HCT116 (cell line): ENCODE data around the gene RNF182. TPM values are rescaled to one million over a fixed set of nuclear protein-coding genes. Genes with fewer than 3 reads are reported as not detected.

Experiments used
- ATAC-seq: fragments of 200-7000 bp; cut with Tn5 transposase; 2 replicates; pipeline ENCODE4 v1.9.1; 2020; ENCODE audit warnings: mild to moderate bottlenecking, moderate library complexity
- BruUV-seq: library from RNA; stranded (reverse); fragments of 400-500 nt; replicated peaks from 2 replicates; lab custom pipeline; 2021; lab: Mats Ljungman, UMichigan
- CTCF ChIA-PET: fragments of 300-600 bp; sonication (Branson Sonifier 250); formaldehyde crosslinking; loops from one replicate; lab custom pipeline; 2021; ENCODE audit warnings: antibody characterized with exemption; lab: Charles Lee
- POLR2A ChIA-PET: fragments of 300-600, 350-600 bp; sonication (Branson Sonifier 250); formaldehyde crosslinking; loops from one replicate; lab custom pipeline; 2021; ENCODE audit warnings: antibody characterized with exemption; lab: Charles Lee
- RAD21 ChIA-PET, 2 experiments: fragments of 300-600 bp; sonication (Branson Sonifier 250); formaldehyde crosslinking; loops; one replicate each; lab custom pipeline; 2023; ENCODE audit warnings: low total read pairs in 2 of 2; ENCODE audit not compliant: uncharacterized antibody in 2 of 2, unreplicated experiment in 2 of 2, low non-redundant PET in 1 of 2; lab: Charles Lee
- DNase-seq: peaks from one replicate; pipeline ENCODE4 v3.0.0-alpha.2; 2010; ENCODE audit warnings: low read depth, low spot score
- H2AFZ ChIP-seq: fragments of 200-600 bp; shearing (Covaris generic), sonication (generic); 2 replicates; pipeline ENCODE4 v1.6.1; 2017; ENCODE audit warnings: low read depth, mixed run types, mixed read lengths, antibody characterized with exemption, low read length; ENCODE audit not compliant: poor library complexity, severe bottlenecking
- H3K27ac ChIP-seq: 2 replicates; pipeline ENCODE4 v1.5.1; 2012; ENCODE audit warnings: low read depth, low read length
- H3K27me3 ChIP-seq: fragments of 200-600 bp; sonication (generic); 2 replicates; pipeline ENCODE4 v1.6.1; 2016; ENCODE audit warnings: mixed run types, low read length, mixed read lengths; ENCODE audit not compliant: insufficient read depth
- H3K36me3 ChIP-seq, 2 experiments: fragments of 200-500 bp in 1 of 2; fragments of 200-600 bp in 1 of 2; sonication (Bioruptor generic) in 1 of 2; sonication (generic) in 1 of 2; 2 replicates each; pipeline versions ENCODE4 v1.5.1 to v1.6.1; 2014 to 2016; ENCODE audit warnings: low read length in 2 of 2, inconsistent platforms in 1 of 2, mixed read lengths in 1 of 2, mixed run types in 1 of 2; ENCODE audit not compliant: insufficient read depth in 2 of 2, control insufficient read depth in 1 of 2
- H3K4me1 ChIP-seq, 2 experiments: fragments of 200-600 bp in 1 of 2; sonication (generic) in 1 of 2; 2 replicates each; pipeline versions ENCODE4 v1.5.1 to v1.6.1; 2012 to 2017; ENCODE audit warnings: low read length in 2 of 2, inconsistent platforms in 1 of 2, mild to moderate bottlenecking in 1 of 2, mixed read lengths in 1 of 2, mixed run types in 1 of 2, moderate library complexity in 1 of 2; ENCODE audit not compliant: insufficient read depth in 2 of 2, control insufficient read depth in 1 of 2
- H3K4me2 ChIP-seq: fragments of 200-600 bp; sonication (generic); 2 replicates; pipeline ENCODE4 v1.6.1; 2017; ENCODE audit warnings: mixed run types, low read length, mixed read lengths
- H3K4me3 ChIP-seq, 2 experiments: fragments of 200-600 bp in 1 of 2; sonication (generic) in 1 of 2; replicated peaks in 1 of 2; 2 replicates each; pipeline ENCODE4 v1.5.1; 2011 to 2016; ENCODE audit warnings: low read length in 2 of 2, control low read depth in 1 of 2, low read depth in 1 of 2, mild to moderate bottlenecking in 1 of 2, mixed read lengths in 1 of 2, mixed run types in 1 of 2
- H3K79me2 ChIP-seq: fragments of 200-600 bp; sonication (generic); 2 replicates; pipeline ENCODE4 v1.6.1; 2017; ENCODE audit warnings: mild to moderate bottlenecking, mixed run types, low read length, moderate library complexity, mixed read lengths; ENCODE audit not compliant: insufficient read depth
- H3K9ac ChIP-seq: fragments of 200-600 bp; sonication (generic); 2 replicates; pipeline ENCODE4 v1.6.1; 2016; ENCODE audit warnings: low read length, mixed read lengths
- H3K9me2 ChIP-seq: fragments of 200-600 bp; sonication (generic), shearing (Covaris generic); 2 replicates; pipeline ENCODE4 v1.6.1; 2017; ENCODE audit warnings: mixed run types, mild to moderate bottlenecking, moderate library complexity; ENCODE audit not compliant: insufficient read depth
- H3K9me3 ChIP-seq, 2 experiments: fragments of 200-500 bp in 1 of 2; fragments of 200-600 bp in 1 of 2; sonication (Bioruptor generic) in 1 of 2; sonication (generic) in 1 of 2; 2 replicates each; pipeline ENCODE4 v1.6.1; 2014 to 2017; ENCODE audit warnings: low read length in 2 of 2, mixed read lengths in 2 of 2, inconsistent platforms in 1 of 2, low read depth in 1 of 2, mild to moderate bottlenecking in 1 of 2, mixed run types in 1 of 2, moderate library complexity in 1 of 2; ENCODE audit not compliant: control insufficient read depth in 1 of 2, insufficient read depth in 1 of 2
- H4K20me1 ChIP-seq: fragments of 200-600 bp; sonication (generic), shearing (Covaris generic); 2 replicates; pipeline ENCODE4 v1.6.1; 2017; ENCODE audit warnings: mixed run types, mild to moderate bottlenecking, moderate library complexity; ENCODE audit not compliant: insufficient read depth
- CBX3 ChIP-seq: IDR thresholded peaks from 2 replicates; pipeline ENCODE4 v1.6.1; 2012; ENCODE audit warnings: low read depth
- CTCF ChIP-seq, 3 experiments: fragments of 200-600 bp in 1 of 3; sonication (generic) in 1 of 3; IDR thresholded peaks in 2 of 3; conservative IDR thresholded peaks in 1 of 3; 2 replicates each; pipeline ENCODE4 v1.5.1; 2012 to 2017; ENCODE audit warnings: low read depth in 2 of 3, low read length in 2 of 3, antibody characterized with exemption in 1 of 3, borderline replicate concordance in 1 of 3, control low read depth in 1 of 3, mild to moderate bottlenecking in 1 of 3, mixed read lengths in 1 of 3, mixed run types in 1 of 3, moderate library complexity in 1 of 3; ENCODE audit not compliant: insufficient read depth in 1 of 3
- EGR1 ChIP-seq: IDR thresholded peaks from 2 replicates; pipeline ENCODE4 v1.6.1; 2012; ENCODE audit warnings: low read depth
- ELF1 ChIP-seq: IDR thresholded peaks from 2 replicates; pipeline ENCODE4 v1.6.1; 2012; ENCODE audit warnings: low read depth, borderline replicate concordance
- MAX ChIP-seq: IDR thresholded peaks from 2 replicates; pipeline ENCODE4 v1.6.1; 2012
- POLR2AphosphoS5 ChIP-seq: IDR thresholded peaks from 2 replicates; pipeline ENCODE4 v1.6.1; 2011; ENCODE audit warnings: mild to moderate bottlenecking, low read depth, low read length, moderate library complexity
- RAD21 ChIP-seq: IDR thresholded peaks from 2 replicates; pipeline ENCODE4 v1.6.1; 2012; ENCODE audit warnings: low read depth, mild to moderate bottlenecking
- SIN3A ChIP-seq: IDR thresholded peaks from 2 replicates; pipeline ENCODE4 v1.6.1; 2012; ENCODE audit warnings: low read depth
- SP1 ChIP-seq: IDR thresholded peaks from 2 replicates; pipeline ENCODE4 v1.6.1; 2012; ENCODE audit warnings: low read depth
- ZNF274 ChIP-seq: fragments of 200-500 bp; sonication (Bioruptor generic); IDR thresholded peaks from 2 replicates; pipeline ENCODE4 v1.6.1; 2014; ENCODE audit warnings: mild to moderate bottlenecking, low read depth, low read length, inconsistent platforms
- intact Hi-C: fragments of 100-400 bp; cut with micrococcal nuclease; formaldehyde crosslinking; loops from 2 replicates; pipeline ENCODE4 v1.10.0; 2022
- total RNA-seq: library from RNA; stranded (reverse); gene quantifications from one replicate; pipeline ENCODE4 v1.2.1, GENCODE V29; 2021; ENCODE audit not compliant: unreplicated experiment
- TF ChIP-seq, protein P1 (sequence below): IDR thresholded peaks from 2 replicates; pipeline ENCODE4 v1.6.1; 2011; ENCODE audit warnings: mild to moderate bottlenecking, low read length, moderate library complexity; ENCODE audit not compliant: insufficient replicate concordance; ENCODE audit errors: extremely low read depth

The RNF182 gene
- total RNA-seq, 1 experiment from 2014 or later = 6.5 TPM

- TF ChIP-seq, protein P1, sequence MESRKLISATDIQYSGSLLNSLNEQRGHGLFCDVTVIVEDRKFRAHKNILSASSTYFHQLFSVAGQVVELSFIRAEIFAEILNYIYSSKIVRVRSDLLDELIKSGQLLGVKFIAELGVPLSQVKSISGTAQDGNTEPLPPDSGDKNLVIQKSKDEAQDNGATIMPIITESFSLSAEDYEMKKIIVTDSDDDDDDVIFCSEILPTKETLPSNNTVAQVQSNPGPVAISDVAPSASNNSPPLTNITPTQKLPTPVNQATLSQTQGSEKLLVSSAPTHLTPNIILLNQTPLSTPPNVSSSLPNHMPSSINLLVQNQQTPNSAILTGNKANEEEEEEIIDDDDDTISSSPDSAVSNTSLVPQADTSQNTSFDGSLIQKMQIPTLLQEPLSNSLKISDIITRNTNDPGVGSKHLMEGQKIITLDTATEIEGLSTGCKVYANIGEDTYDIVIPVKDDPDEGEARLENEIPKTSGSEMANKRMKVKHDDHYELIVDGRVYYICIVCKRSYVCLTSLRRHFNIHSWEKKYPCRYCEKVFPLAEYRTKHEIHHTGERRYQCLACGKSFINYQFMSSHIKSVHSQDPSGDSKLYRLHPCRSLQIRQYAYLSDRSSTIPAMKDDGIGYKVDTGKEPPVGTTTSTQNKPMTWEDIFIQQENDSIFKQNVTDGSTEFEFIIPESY = no peak
- TF ChIP-seq, all 23 proteins: peak for 0
Measured at GRCh38 chr6:13903364-13903763, 21.4 kb upstream of the RNF182 start (continued).

- TF ChIP-seq RAD21 (no peak), EGR1 (no peak), SIN3A (no peak), MAX (no peak), ELF1 (no peak), POLR2AphosphoS5 (no peak), CBX3 (no peak), CTCF (IDR thresholded peaks at IDR 0.05 in 2 of 3, conservative IDR thresholded peaks at IDR 0.05 in 1 of 3; ENCODE audit: borderline replicate concordance in 1 of 3, insufficient read depth in 1 of 3, low read depth in 2 of 3, low read length in 2 of 3) (no peak), SP1 (no peak), ZNF274 (no peak)
- Histone ChIP-seq H2AFZ (no peak overlapping the region), H3K36me3 (no peaks in the 10 kb centered on the region), H3K4me2 (no peak overlapping the region), H3K27ac (no peak overlapping the region), H3K27me3 (peaks cover 20% of the 10 kb centered on the region), H4K20me1 (no peaks in the 10 kb centered on the region), H3K4me1 (peaks cover 0 to 2% of the 10 kb centered on the region in 2 experiments; a peak in 1 of 4 replicates), H3K9me3 (no peaks in the 10 kb centered on the region), H3K9ac (no peak overlapping the region), H3K4me3 (no peak overlapping the region), H3K79me2 (no peaks in the 10 kb centered on the region), H3K9me2 (no peaks in the 10 kb centered on the region)
- DNase-seq = no peak
- RAD21 ChIA-PET = no interaction called here
- POLR2A ChIA-PET = no interaction called here
- no peak for ATAC-seq
- intact Hi-C loops = no loop called here
- BruUV-seq = no TSS peak
- CTCF ChIA-PET = interaction anchor here (1.2 to 4.9 kb wide), 4 partner anchors 94 to 238 kb away, joined by 3 to 67 read pairs (median 34); no protein-coding TSS in a partner anchor
Measured at GRCh38 chr6:13907001-13907350, 17.8 kb upstream of the RNF182 start.
